Upper lobe of right lung (tissue), 1 donor: Measurements from ENCODE around the gene DSG4. TPM values are rescaled to one million over a fixed set of nuclear protein-coding genes. Genes with fewer than 3 reads are reported as not detected.

Experiments used
- ATAC-seq: fragments of 200-7000 bp; cut with Tn5 transposase; one replicate; pipeline ENCODE4 v1.9.1; 2020; ENCODE audit warnings: mild to moderate bottlenecking, moderate library complexity
- DNase-seq: peaks from one replicate; pipeline ENCODE4 v3.0.0-alpha.2; 2020
- H3K27ac ChIP-seq: fragments of 200-600 bp; one replicate; pipeline ENCODE4 v1.8.0; 2022
- H3K27me3 ChIP-seq: fragments of 200-600 bp; one replicate; pipeline ENCODE4 v1.8.0; 2022; ENCODE audit warnings: mild to moderate bottlenecking
- H3K36me3 ChIP-seq: fragments of 200-600 bp; one replicate; pipeline ENCODE4 v1.8.0; 2022
- H3K4me1 ChIP-seq: fragments of 200-600 bp; one replicate; pipeline ENCODE4 v1.8.0; 2022
- H3K4me3 ChIP-seq: fragments of 200-600 bp; one replicate; pipeline ENCODE4 v1.8.0; 2022; ENCODE audit warnings: mild to moderate bottlenecking
- H3K9me3 ChIP-seq: fragments of 200-600 bp; one replicate; pipeline ENCODE4 v1.8.0; 2022
- CTCF ChIP-seq: fragments of 200-600 bp; IDR thresholded peaks from one replicate; pipeline ENCODE4 v1.8.0; 2022; ENCODE audit warnings: antibody characterized with exemption
- intact Hi-C: fragments of 100-400 bp; cut with DNase I; formaldehyde crosslinking; loops from one replicate; pipeline ENCODE4 v1.11.0; 2022
- total RNA-seq: library from RNA; stranded (reverse); fragmentation: NEBNext Ultra II Directional; extraction: Animal tissue kit (Norgen Biotek cat#: 25700); gene quantifications from one replicate; pipeline ENCODE4 v1.2.1, GENCODE V29; 2021
- donor health status: DM: no; HTN: yes; CAD: no; lungs with severe emphysema.

Gene DSG4
- total RNA-seq, 1 donor from 2014 or later = not detected

- Histone ChIP-seq H3K9me3 (peaks cover 11% of the 10 kb centered on the region), H3K27ac (no peak overlapping the region), H3K36me3 (no peaks in the 10 kb centered on the region), H3K27me3 (no peaks in the 10 kb centered on the region), H3K4me1 (no peaks in the 10 kb centered on the region), H3K4me3 (no peak overlapping the region)
- intact Hi-C loops = no loop called here
- no peak for TF ChIP-seq CTCF
- DNase-seq (no peak), ATAC-seq (no peak)
Measured at GRCh38 chr18:31429623-31430022, 53.0 kb downstream of the DSG4 start.

GRCh38 chr18:31430072-31430471 lies 53.5 kb downstream of the DSG4 start:
- TF ChIP-seq CTCF = no peak
- peaks cover 11% of the 10 kb centered on the region for H3K9me3 ChIP-seq
- no peak for DNase-seq
- no peak overlapping the region for H3K27ac ChIP-seq
- no peak for ATAC-seq
- no peak overlapping the region for H3K4me3 ChIP-seq
- H3K4me1 ChIP-seq = no peaks in the 10 kb centered on the region
- no peaks in the 10 kb centered on the region for H3K27me3 ChIP-seq
- intact Hi-C loops = no loop called here
- H3K36me3 ChIP-seq = no peaks in the 10 kb centered on the region

GRCh38 chr18:31430554-31430953 lies 54.0 kb downstream of the DSG4 start:
- Histone ChIP-seq H3K4me1 (no peaks in the 10 kb centered on the region), H3K36me3 (no peaks in the 10 kb centered on the region), H3K27me3 (no peaks in the 10 kb centered on the region), H3K9me3 (peaks cover 11% of the 10 kb centered on the region), H3K4me3 (no peak overlapping the region), H3K27ac (no peak overlapping the region)
- ATAC-seq (no peak), DNase-seq (no peak)
- TF ChIP-seq CTCF = no peak
- intact Hi-C loops = no loop called here

GRCh38 chr18:31432316-31432715 lies 55.7 kb downstream of the DSG4 start:
- no peaks in the 10 kb centered on the region for H3K27me3 ChIP-seq
- H3K27ac ChIP-seq = no peak overlapping the region
- H3K9me3 ChIP-seq = peaks cover 11% of the 10 kb centered on the region
- no peak for DNase-seq
- no peak for ATAC-seq
- H3K36me3 ChIP-seq = no peaks in the 10 kb centered on the region
- intact Hi-C loops = no loop called here
- H3K4me3 ChIP-seq = no peak overlapping the region
- H3K4me1 ChIP-seq = no peaks in the 10 kb centered on the region
- no peak for TF ChIP-seq CTCF

- no peak for TF ChIP-seq CTCF
- no peaks in the 10 kb centered on the region for H3K36me3 ChIP-seq
- no peak for DNase-seq
- H3K9me3 ChIP-seq = peaks cover 6% of the 10 kb centered on the region
- ATAC-seq = peak; percentile 43
- intact Hi-C loops = no loop called here
- H3K27ac ChIP-seq = no peak overlapping the region
- no peak overlapping the region for H3K4me3 ChIP-seq
- no peaks in the 10 kb centered on the region for H3K27me3 ChIP-seq
- no peaks in the 10 kb centered on the region for H3K4me1 ChIP-seq
Measured at GRCh38 chr18:31436825-31437224, 60.2 kb downstream of the DSG4 start.

GRCh38 chr18:31438402-31438801 lies 61.8 kb downstream of the DSG4 start:
- Histone ChIP-seq H3K27ac (no peak overlapping the region), H3K4me3 (no peak overlapping the region), H3K36me3 (no peaks in the 10 kb centered on the region), H3K4me1 (no peaks in the 10 kb centered on the region), H3K27me3 (no peaks in the 10 kb centered on the region), H3K9me3 (no peaks in the 10 kb centered on the region)
- DNase-seq = no peak
- intact Hi-C loops = no loop called here
- TF ChIP-seq CTCF = no peak
- no peak for ATAC-seq
